Right hindlimb (tissue), 1 donor: ENCODE results near the gene TSHZ1.
"Not testable (repeated sequence)": the region's sequence is repeated elsewhere in the genome, so short reads cannot be mapped to it uniquely, and the experiment has no call there.

Experiments used
- DNase-seq: peaks from one replicate; pipeline ENCODE4 v3.0.0-alpha.2; 2018

Gene TSHZ1

DNA sequence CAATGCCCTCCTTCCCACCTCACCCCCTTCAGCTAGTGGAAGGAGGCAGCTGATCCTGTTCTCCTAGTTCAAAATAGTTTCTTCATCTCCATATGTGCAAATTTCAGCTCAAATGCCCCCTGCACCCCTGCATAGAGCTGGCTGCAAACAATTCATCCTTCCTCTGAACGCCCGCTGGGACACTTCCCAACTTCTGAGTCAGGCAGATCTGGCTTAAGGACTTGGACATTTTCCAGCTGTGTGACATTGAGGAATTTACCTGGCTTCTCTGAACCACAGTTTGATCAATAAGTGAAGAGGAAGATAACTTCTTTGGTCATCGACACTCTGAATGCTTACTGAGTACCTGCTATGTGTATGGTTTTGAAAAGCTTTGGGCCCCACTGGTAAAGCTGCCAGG, 25.1 kb upstream of the TSHZ1 start:
- DNase-seq = no peak

DNA sequence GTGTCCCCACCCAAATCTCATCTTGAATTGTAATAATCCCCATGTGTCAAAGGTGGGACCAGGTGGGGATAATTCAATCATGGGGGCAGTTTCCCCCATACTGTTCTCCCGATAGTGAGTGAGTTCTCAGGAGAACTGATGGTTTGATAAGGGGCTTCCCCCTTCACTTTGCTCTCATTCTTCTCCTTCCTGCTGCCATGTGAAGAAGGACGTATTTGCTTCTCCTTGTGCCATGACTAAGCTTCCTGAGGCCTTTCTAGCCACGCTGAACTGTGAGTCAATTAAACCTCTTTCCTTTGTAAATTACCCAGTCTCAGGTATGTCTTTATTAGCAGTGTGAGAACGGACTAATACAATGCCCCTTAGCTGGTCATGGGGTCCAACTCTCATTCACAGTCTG, 22.9 kb upstream of the TSHZ1 start:
- DNase-seq = not testable (repeated sequence)

DNA sequence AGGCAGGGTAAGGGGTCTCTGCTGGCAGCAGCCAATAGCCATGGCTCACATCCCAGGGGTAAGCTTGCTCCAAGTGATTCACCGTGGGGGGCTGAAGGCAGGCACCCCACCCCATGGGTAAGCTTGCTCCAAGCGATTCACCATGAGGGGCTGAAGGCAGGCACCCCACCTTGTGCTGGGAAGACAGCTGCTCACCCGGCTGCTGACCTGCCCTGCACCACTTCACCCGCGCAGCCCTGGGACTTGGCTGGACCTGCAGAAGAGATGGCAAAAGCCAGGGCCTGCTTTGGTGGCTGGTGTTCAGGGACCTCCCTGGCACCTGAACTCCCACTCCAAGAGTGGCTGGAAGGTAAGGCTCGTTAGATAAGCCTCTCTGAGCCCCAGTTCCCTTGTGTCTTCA, 20.9 kb upstream of the TSHZ1 start:
- no peak for DNase-seq

DNA sequence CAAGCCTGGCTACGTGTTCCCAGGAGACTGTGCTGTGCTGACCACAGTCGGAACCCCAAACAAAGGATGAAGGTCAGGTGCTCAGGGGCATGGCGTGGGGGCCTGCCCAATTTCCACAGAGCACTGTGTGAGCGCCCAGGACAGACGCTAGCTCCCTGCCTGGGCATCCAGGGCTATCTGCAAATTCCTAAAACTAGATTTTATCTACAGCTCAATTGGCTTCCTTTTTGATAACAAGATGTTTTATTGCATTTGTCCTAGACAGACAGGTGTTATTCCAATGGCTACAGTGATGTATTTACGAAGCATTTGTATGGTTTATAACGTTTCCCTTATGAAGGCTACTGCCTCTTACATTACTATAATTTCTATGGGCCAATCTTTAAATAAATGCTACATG, 17.7 kb upstream of the TSHZ1 start:
- DNase-seq = no peak

DNA sequence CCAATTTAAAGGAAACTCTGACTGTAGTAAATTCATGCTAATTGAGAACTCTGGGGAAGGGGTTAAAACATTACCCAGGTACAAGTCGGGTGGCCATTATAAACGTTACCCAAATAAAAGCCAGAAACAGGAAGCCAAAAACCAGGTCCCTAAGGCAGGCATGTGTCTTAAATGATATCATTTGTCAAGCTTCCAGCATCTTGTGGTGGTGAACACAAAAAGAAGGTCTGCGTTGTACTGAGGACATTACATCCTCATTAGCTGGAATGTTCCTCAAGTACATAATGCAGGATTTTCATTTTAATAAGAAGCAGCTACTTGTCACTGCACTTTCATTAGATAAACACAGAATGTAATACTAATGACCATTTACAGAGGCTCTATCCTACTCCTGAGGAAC, 12.6 kb upstream of the TSHZ1 start:
- DNase-seq = no peak

DNA sequence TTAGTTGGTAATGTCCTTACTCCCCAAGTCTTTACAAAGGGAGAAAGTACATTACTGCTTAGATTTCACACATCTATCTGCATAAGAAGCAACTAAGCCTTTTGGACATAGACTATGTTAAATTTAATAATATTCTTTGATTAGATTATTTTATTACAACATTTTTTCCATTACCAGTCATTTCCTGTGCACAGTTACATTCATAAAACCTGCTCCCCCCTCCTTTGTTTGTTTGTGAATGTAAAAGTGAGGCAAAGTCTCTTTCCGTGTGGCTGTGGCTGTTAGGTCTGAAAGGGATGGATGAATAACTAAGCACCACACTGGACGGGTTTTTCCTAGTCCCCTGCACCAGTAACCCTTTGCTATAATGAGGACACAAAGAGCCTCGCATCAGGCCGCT, 11.3 kb upstream of the TSHZ1 start:
- no peak for DNase-seq

DNA sequence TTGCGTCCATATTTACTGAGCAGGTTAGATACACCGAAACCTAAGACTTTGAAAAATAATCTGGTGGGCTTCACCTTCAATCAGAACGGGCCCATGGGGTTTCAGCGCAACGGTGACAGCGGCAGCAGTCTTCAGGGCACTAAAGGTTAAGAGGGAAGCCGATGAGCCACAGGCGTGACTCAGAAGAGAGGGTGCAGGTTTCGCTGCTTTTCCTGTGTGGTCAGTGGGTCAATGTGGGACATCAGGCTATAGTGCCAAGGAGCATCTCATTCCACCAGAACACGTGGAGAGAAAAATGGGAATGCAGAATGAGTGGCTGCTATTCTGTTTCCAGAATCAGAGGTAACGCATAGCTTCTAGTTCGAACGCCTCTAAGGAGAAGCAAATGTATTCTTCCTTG, 10.5 kb upstream of the TSHZ1 start:
- DNase-seq = no peak

DNA sequence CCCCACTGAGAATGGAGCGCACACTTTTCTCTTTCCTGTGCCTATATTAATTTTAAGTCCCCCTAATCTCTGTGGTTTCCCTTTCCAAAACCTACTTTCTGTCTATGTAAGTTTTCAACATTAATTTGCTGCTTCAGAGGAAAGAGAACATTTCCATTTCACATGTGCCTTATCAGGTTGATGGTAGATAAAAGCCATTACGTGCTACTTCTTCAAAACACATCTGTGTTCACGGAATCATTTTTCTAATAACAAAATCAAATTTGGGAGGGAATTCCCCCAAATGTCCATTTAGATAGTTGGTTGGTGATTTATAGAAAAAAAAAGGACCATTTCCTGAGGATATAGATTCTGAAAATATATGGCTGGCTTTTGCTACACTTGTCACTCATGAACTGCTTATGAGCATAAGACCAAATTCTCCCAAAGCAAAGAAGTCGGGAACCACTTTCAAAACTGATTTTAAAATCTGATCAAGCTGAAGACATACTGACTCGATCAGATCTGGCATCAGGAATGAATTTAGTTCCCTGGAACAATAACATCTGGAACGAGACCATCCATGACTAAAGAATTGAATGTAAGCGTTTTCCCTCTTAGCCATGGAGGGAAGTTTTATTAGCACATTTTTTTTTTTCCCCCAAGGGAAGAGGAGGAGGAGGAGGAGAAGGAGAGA, 9.9 kb upstream of the TSHZ1 start:
- DNase-seq = no peak

DNA sequence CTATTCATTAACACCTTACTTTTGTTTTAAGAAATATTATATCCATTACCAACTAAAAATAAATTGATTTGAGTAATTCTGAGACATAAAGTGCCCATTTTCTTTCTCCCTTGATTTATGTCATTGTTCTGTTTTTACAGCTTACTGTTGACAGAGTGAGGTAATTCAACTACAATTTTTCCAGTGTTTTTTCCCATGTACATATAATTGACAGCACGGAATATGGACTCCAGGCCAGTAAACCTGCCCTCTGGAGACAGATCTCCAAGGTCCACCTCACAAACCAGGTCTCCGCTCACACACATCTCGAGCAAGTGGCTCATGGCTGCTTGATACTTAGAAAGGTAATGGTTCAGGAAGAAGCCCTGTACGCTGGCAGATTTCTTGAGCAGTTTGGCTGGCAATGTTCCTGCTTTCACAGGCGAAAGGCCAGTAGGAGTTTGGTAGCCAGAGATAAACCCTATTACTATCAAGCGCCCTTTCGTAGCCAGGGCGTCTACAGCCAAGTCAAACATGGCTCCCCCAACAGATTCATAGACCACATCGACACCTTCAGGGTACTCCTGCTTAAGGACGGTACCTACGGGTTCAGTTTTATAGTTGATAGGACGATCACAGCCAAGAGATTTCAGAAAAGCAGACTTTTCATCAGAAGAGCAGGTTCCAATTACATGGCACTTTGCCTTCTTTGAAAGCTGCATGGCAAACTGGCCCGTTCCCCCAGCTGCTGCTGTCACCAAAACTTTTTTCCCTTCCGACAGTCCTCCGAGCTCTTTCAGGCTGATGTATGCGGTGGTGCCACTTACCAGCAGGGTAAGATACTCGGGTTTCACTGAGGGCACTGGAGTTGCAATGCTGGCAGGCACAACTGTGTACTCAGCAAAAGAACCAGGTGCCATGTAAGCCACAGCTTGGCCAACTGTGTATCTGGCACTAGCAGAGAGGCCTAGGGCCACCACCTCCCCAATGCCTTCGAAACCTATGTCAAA, 9.0 kb upstream of the TSHZ1 start:
- peak; percentile 81 for DNase-seq

DNA sequence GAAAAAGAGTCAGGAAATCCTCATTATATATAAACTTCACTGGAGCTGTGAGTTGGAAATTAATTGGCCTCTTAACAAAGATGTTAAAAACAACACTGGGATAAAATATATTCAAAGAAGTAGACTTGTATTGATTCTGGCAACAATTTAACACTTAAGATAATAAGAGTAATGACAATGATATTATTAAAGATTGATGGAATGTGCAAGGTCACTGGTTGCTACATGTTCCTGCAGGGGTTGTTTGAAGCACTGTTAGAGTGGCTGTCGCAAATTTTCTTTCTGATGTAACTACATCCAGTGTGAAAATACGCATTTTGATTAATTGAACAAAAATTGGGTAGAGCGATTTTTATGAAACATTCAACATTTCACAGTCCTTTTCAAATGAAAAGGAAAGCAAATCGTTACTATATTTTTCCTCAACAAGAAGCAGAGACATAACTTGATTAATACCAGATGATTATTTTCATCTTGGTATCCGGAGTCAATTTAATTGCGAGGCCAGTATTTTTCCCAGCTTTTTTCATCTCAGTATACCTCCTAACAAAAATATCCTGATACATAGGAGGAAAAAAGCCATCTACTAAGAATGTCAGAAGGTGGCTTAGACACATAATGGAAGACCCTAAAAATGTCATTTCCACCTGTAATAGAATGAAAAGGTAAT, 7.8 kb upstream of the TSHZ1 start:
- DNase-seq = no peak

DNA sequence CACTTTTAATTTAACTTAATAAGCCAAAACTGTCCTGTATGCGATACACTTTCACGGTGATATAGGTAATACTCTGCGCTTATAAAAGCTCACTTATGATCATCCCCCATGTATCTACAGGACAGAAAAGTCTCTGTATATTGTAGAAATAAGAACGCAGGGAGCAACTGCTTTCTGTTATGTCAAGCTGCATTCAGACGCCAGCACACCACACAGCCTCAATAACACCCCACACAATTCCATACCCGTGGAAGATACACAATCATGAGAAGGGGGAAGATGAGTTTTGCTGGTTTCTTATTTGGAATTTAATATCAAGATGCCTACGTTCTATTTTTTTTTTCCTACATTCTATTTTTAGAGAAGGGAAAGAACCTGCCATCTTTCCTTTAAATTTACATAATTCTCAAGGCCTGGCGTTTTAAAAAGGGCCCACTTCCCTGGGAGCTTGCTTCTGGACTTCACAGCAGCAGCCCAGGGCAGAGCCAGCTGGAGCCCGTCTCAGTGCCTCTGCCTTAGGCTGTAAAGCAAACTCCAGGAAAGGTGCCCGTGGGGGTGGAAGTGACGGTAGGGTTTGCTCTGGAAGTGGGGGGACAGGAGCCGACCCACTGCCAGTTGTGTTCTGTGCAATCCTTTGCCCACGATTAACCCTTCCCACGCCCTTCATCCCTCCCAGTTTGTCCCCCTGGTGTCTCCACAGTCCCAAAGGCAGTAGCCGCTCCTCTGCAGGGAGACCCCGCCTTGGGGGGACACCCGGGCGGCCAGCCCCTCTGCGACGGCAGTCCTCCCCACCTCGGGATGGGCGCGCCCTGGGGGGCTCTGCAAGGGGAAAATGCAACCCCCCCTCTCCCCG, 7.0 kb upstream of the TSHZ1 start:
- DNase-seq = peak; percentile 77

DNA sequence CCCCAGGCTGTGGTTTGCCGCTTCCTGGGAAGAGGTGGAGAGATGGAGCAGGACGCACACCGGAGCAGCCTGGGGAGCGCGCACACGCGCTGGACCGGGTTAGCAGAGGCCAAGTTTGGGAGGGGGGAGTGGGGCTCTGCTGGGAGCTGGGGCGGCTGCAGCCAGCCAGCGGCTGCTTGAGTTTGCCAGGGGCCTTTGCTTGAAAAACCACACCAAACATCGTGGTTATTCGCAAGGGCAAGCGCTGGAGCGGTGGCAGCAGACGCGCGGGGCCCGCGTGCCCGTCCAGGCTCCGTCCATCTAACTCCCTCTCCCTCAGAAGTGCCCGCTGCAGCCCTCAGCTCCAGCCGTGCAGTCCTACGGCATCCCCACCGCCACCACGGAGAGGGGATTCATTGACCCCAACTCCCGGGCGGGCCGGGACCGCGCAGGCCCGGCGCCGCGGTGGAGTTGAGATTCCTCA, 6.3 kb upstream of the TSHZ1 start:
- no peak for DNase-seq

DNA sequence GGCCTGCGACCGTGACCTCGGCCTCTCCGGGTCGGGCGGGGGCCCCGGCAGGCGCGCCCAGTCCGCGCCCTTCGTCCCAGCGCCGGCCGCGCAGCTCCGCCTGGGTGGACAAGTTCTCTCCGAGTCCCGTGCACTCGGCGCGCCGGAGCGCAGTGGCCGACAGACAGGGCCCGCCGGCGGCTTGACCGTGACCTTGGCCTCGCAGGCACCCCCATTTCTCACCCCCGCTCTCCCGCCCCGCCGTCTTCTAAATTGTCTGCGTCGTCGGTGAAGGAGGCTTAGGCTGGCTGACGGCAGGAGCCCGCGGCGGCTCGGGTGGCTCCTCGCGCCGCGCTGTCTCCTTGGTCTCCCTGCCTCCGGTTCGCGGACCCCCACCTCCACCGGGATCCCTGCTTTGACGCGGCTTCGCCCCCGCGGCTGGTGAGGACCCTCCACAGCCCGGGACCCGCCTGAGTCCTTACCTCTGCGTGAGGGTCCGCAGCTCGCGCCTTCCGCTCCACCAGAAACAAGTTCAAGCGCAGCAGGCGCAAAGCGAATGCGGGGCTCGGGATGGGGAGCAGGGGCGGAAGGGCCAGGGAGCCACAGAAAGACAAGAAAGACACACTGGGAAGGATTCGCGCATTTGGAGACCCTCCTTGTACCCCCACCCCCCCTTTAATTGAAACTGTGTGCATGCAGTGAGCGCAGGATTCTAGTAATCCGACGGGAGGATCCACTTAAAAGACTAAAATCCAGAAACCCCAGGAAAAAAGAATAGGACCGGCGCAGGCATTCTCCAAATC, 5.7 kb upstream of the TSHZ1 start:
- DNase-seq = no peak

DNA sequence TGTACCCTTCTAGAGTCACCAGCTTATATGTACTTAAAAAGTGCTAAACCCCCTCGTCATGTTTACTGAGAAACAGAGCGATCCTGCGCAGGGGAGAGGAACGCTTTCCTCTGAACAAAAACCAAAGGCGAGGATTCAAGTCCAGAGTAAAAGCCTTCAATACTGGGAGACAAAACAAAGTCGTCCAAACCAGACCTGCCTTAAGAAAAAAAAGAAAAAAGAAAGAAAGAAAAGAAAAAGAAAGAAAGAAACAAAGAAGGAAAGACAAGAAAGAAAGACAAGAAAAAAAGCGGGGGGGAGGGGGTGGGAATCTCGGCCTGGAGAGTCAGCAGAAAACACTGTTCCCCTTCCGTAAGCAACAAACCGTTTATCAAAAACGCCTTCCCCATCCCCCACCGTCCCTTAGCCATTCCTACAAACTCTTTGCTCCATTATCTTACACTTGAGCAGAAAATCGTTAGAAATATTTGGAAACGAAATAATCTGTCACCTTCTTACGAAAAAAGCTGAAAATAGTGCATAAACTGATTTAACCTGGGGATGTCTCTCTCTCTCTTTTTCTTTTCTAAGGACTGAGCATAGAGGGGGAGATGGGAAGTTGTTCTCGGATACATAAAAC, 5.0 kb upstream of the TSHZ1 start:
- peak; percentile 48 for DNase-seq

DNA sequence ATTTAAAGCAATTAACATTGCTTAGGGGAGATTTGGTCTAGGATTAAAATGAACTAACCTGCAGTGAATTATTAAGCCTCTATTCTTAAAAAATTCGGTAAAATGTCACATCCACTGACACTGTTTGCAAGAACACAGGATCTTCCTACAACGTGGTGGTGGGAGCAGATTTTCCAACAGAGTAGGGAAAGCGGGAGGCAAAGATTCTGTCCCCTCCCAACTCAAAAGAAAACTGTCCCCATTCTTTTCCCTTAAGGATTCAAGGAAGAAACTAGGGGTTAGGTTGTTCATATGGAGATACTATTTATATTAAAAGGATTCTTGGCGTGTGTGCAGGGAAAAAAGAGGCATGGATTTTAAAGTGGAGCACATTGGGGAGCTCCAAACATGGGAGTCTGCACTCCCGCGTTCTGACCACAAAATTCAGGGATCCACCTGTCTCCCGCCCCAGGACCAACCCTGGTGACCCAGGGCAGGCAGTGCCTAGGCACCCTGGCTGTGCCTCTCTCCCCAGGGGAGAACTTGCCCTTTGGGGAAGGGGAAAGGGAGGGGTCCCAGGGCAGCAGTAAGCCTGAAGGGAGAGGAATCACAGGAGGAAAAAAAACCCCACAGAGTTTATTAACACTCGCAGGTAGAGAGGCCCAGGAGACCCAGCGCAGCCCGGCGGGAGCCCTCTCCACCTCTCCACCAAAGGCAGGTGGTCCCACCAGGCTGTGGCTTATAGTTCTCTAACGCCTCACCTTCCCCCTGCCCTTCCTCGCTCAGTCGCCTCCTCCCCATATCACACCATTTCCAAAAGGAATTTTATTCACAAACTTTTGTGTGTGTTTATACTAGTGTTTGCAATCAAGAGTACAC, 3.9 kb upstream of the TSHZ1 start:
- DNase-seq = no peak

DNA sequence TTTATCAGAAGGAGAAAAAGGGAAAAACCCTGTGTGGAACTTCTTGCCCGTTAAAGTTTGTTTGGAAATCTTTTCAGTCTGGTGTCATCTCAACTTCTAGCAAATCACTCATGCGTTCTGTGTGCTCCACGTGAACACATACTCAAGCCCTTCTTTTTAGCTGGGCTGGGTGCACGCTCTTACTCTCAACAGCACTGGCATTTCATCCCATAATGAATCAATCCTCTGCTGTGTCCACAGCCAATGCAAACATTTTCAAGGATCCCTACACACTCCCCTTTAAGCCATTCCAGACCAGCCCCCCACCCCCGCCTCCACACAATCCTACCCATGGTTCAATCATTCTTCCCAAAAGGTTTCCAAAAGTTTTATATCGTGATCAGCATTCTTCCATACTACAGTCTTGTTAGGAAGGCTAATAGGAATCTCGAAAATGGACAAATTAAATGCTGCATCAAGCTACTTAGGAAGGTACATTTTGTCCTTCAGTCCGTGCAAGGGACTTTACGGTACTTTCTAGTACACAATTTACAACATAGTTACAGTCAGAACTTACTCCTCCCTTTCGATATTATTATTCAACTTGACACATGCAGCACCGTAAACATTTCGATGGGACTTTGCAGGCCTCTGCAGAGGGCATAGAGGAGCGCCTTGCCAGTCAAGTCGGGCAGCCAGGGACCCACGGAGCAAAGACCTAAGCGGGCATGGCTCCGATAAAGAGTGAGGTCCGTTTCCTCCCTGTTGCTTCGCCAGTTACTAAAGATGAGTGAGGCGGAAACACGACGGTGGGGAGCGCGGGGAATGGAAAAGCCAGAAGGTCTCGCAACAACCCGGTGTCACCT, 3.1 kb upstream of the TSHZ1 start:
- peak; percentile 47 for DNase-seq

DNA sequence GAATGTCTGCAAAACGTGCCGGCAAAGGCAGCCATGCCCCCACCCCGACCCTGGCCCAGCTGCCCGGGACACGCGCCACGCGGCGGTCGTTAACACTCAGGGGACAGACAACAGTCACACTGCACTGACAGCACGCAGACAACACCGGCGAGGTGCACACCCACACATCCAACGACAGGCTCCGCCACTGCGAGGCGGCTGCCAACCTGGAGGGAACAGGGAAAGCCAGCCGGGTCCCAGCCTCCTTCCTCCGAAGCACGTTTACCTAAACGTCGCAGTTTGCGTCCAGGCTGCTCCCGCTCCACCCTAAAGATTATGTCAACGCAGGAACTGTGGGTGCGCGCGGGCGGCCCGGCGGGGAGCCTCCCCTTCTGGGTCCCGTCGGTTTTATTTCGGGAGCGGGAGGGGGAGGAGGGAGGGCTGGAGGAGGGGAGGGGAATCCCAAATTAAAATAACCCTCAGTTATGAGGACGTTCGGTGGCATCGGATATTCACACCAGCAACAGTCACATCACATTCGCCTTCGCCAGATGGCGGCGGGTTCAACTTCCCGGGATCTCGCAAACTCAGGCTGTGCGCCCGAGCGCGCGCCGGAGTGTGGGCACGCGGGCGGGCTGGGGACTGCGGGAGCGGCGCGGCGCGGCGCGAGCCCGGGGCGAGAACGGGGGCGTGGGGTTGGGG, 2.3 kb upstream of the TSHZ1 start:
- peak; percentile 77 for DNase-seq

DNA sequence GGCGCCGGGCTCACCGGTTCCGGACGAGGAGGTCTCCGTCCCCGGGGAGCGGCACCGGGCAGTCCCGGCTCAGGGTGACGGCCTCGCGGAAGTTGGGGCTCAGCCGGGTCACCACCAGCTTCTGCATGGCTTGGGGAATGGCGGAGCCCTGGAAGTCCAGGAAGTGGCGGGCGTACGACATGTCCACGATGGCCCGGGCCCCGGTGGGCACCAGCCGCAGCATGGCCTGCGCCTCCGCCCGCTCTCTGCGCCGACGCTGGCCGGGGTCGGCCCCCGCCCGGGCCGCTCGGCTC, 1.8 kb upstream of the TSHZ1 start:
- no peak for DNase-seq
